Measurements from ENCODE around the gene LAMP1.

DNA sequence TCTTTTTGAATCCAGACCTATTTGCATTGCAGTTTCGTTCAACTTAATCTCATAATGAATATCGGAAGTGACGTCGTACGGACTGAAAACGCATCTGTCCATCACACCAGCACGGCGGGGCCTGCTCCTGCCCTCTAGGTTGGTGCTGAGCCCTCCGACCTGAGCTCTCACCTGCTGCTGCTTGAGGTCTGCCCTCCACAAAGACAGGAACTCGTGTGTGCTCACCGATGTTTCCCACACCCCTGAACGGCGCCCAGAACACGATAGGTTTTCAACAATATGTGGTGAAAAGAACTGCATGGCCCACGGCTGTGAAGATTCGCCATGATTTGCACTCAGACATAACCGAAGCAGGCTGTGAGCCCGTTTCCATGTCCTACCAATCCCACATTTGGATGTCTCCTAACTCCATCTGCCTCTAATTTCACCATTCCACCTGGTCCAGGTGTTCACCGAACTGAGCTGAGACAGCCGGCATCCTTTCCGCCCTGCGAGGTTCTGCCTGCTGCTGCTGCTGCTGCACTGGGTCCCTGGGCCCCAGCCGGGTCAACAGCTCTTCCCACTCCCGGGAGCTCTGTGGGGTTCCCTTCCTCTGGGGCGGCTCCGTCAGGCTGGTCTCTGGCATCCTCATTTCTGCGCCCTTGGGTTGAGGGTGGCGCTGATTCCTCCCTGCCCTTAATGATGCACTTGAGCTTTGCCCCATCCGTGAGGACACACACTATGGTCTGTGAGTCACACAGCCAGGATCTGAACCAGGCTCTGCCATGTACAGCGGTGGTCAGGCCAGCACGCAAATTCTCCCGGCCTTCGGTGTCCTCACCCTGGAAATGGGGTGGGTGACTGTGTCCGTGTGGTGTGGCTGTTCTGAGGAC is 46.0 kb downstream of the LAMP1 start:
- TF ChIP-seq, protein P1, sequence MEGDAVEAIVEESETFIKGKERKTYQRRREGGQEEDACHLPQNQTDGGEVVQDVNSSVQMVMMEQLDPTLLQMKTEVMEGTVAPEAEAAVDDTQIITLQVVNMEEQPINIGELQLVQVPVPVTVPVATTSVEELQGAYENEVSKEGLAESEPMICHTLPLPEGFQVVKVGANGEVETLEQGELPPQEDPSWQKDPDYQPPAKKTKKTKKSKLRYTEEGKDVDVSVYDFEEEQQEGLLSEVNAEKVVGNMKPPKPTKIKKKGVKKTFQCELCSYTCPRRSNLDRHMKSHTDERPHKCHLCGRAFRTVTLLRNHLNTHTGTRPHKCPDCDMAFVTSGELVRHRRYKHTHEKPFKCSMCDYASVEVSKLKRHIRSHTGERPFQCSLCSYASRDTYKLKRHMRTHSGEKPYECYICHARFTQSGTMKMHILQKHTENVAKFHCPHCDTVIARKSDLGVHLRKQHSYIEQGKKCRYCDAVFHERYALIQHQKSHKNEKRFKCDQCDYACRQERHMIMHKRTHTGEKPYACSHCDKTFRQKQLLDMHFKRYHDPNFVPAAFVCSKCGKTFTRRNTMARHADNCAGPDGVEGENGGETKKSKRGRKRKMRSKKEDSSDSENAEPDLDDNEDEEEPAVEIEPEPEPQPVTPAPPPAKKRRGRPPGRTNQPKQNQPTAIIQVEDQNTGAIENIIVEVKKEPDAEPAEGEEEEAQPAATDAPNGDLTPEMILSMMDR (conservative IDR thresholded peaks at IDR 0.05; ENCODE audit: low read depth in 2 of 2): no peak
- TF ChIP-seq POLR2AphosphoS5 (IDR thresholded peaks at IDR 0.05; ENCODE audit: low read depth): no peak
- TF ChIP-seq, protein P2, sequence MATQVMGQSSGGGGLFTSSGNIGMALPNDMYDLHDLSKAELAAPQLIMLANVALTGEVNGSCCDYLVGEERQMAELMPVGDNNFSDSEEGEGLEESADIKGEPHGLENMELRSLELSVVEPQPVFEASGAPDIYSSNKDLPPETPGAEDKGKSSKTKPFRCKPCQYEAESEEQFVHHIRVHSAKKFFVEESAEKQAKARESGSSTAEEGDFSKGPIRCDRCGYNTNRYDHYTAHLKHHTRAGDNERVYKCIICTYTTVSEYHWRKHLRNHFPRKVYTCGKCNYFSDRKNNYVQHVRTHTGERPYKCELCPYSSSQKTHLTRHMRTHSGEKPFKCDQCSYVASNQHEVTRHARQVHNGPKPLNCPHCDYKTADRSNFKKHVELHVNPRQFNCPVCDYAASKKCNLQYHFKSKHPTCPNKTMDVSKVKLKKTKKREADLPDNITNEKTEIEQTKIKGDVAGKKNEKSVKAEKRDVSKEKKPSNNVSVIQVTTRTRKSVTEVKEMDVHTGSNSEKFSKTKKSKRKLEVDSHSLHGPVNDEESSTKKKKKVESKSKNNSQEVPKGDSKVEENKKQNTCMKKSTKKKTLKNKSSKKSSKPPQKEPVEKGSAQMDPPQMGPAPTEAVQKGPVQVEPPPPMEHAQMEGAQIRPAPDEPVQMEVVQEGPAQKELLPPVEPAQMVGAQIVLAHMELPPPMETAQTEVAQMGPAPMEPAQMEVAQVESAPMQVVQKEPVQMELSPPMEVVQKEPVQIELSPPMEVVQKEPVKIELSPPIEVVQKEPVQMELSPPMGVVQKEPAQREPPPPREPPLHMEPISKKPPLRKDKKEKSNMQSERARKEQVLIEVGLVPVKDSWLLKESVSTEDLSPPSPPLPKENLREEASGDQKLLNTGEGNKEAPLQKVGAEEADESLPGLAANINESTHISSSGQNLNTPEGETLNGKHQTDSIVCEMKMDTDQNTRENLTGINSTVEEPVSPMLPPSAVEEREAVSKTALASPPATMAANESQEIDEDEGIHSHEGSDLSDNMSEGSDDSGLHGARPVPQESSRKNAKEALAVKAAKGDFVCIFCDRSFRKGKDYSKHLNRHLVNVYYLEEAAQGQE (IDR thresholded peaks at IDR 0.05; ENCODE audit: unreplicated experiment): no peak

All from GM23338 (cell line).